DOHH2 (cell line): ENCODE data around the gene AGER.

Source experiments
- H3F3A ChIP-seq: fragments of 200-600 bp; sonication (generic), shearing (Covaris generic); 2 replicates; pipeline ENCODE4 v1.6.0; 2016; ENCODE audit warnings: antibody characterized with exemption, mild to moderate bottlenecking; ENCODE audit not compliant: control insufficient read depth, insufficient read depth
- H3K27ac ChIP-seq: fragments of 200-600 bp; sonication (generic); 2 replicates; pipeline ENCODE4 v1.5.1; 2014; ENCODE audit warnings: low read depth, mild to moderate bottlenecking, low read length, moderate library complexity
- H3K27me3 ChIP-seq: fragments of 200-600 bp; sonication (generic); 2 replicates; pipeline ENCODE4 v1.6.1; 2014; ENCODE audit warnings: mild to moderate bottlenecking, low read length, mixed read lengths; ENCODE audit not compliant: control insufficient read depth
- H3K36me3 ChIP-seq: fragments of 200-600 bp; sonication (generic); 2 replicates; pipeline ENCODE4 v1.6.1; 2014; ENCODE audit warnings: mild to moderate bottlenecking, low read length, moderate library complexity, mixed read lengths; ENCODE audit not compliant: control insufficient read depth
- H3K4me1 ChIP-seq: fragments of 200-600 bp; sonication (generic); 2 replicates; pipeline ENCODE4 v1.6.1; 2014; ENCODE audit warnings: mild to moderate bottlenecking, low read length, mixed read lengths; ENCODE audit not compliant: control insufficient read depth
- H3K4me2 ChIP-seq: fragments of 200-600 bp; sonication (generic); 2 replicates; pipeline ENCODE4 v1.6.0; 2014; ENCODE audit warnings: mild to moderate bottlenecking, low read length, moderate library complexity
- H3K4me3 ChIP-seq: fragments of 200-600 bp; sonication (generic); 2 replicates; pipeline ENCODE4 v1.5.1; 2014; ENCODE audit warnings: mild to moderate bottlenecking, low read length, mixed read lengths
- H3K79me2 ChIP-seq: fragments of 200-600 bp; sonication (generic); 2 replicates; pipeline ENCODE4 v1.6.1; 2014; ENCODE audit warnings: mild to moderate bottlenecking, low read length, mixed read lengths; ENCODE audit not compliant: control insufficient read depth
- H3K9me2 ChIP-seq: fragments of 200-600 bp; sonication (generic); replicated peaks from 2 replicates; pipeline ENCODE4 v1.6.1; 2014; ENCODE audit warnings: mild to moderate bottlenecking, low read length, mixed read lengths; ENCODE audit not compliant: control insufficient read depth
- H3K9me3 ChIP-seq: fragments of 200-600 bp; sonication (generic); 2 replicates; pipeline ENCODE4 v1.6.1; 2014; ENCODE audit warnings: antibody characterized with exemption, low read length, mixed read lengths; ENCODE audit not compliant: control insufficient read depth, insufficient read depth
- H4K20me1 ChIP-seq: fragments of 200-600 bp; sonication (generic); 2 replicates; pipeline ENCODE4 v1.6.0; 2014; ENCODE audit warnings: low read depth, mild to moderate bottlenecking, antibody characterized with exemption, low read length, moderate library complexity; ENCODE audit not compliant: control insufficient read depth, insufficient read depth
- EZH2phosphoT487 ChIP-seq: fragments of 200-600 bp; sonication (generic); IDR thresholded peaks from 2 replicates; pipeline ENCODE4 v1.6.1; 2017; ENCODE audit warnings: borderline replicate concordance, mild to moderate bottlenecking, antibody characterized with exemption, low read length, moderate library complexity, mixed read lengths
- TF ChIP-seq, protein P1 (sequence below): fragments of 200-600 bp; sonication (generic); IDR thresholded peaks from one replicate; pipeline ENCODE4 v1.5.1; 2014; ENCODE audit warnings: antibody characterized with exemption, mild to moderate bottlenecking, low read depth, low read length; ENCODE audit not compliant: poor library complexity, severe bottlenecking

The AGER gene

DNA sequence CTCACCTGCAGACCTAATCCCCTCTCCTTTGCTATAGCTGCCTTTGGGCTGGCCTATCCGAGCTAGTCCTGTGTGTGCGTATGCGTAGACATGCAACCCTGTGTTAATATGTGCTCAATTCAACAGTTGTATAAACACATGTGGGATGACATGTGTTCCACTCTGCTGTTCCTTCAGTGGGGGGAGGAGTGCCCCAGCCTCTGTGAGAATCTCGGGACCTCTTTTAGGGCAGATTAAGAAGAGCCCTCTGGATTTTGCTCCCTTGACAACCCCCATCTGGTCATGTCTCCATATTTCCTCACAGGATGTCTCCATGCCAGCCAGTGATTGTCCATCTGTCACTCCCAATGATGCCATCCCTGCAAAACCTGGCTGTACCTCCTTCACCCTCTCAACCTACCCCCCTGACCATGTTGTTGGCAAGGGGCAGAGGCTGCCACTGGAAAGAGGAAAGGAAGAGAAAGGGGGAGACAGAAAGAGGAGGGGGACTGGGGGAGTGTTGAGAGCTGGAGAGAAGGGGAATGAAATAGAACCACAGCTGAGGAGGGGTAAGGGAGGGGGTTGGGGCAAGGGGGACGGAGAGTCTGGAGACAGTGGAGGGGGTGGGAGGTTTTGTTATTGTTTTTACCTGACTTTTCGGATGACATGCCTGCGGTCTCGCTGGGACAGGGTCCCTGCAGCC is 32.7 kb downstream of the AGER start:
- Histone ChIP-seq H3K9me3 (no peaks in the 10 kb centered on the region), H3K4me2 (no peak overlapping the region), H4K20me1 (no peaks in the 10 kb centered on the region), H3K27me3 (peaks cover 10% of the 10 kb centered on the region), H3F3A (peaks cover 10% of the 10 kb centered on the region), H3K9me2 (no peaks in the 10 kb centered on the region), H3K79me2 (peaks cover 15% of the 10 kb centered on the region), H3K4me3 (no peak overlapping the region), H3K36me3 (peaks cover 9% of the 10 kb centered on the region), H3K27ac (no peak overlapping the region), H3K4me1 (peaks cover 32% of the 10 kb centered on the region)
- TF ChIP-seq, protein P1, sequence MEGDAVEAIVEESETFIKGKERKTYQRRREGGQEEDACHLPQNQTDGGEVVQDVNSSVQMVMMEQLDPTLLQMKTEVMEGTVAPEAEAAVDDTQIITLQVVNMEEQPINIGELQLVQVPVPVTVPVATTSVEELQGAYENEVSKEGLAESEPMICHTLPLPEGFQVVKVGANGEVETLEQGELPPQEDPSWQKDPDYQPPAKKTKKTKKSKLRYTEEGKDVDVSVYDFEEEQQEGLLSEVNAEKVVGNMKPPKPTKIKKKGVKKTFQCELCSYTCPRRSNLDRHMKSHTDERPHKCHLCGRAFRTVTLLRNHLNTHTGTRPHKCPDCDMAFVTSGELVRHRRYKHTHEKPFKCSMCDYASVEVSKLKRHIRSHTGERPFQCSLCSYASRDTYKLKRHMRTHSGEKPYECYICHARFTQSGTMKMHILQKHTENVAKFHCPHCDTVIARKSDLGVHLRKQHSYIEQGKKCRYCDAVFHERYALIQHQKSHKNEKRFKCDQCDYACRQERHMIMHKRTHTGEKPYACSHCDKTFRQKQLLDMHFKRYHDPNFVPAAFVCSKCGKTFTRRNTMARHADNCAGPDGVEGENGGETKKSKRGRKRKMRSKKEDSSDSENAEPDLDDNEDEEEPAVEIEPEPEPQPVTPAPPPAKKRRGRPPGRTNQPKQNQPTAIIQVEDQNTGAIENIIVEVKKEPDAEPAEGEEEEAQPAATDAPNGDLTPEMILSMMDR, result no peak
- TF ChIP-seq EZH2phosphoT487, result no peak

DNA sequence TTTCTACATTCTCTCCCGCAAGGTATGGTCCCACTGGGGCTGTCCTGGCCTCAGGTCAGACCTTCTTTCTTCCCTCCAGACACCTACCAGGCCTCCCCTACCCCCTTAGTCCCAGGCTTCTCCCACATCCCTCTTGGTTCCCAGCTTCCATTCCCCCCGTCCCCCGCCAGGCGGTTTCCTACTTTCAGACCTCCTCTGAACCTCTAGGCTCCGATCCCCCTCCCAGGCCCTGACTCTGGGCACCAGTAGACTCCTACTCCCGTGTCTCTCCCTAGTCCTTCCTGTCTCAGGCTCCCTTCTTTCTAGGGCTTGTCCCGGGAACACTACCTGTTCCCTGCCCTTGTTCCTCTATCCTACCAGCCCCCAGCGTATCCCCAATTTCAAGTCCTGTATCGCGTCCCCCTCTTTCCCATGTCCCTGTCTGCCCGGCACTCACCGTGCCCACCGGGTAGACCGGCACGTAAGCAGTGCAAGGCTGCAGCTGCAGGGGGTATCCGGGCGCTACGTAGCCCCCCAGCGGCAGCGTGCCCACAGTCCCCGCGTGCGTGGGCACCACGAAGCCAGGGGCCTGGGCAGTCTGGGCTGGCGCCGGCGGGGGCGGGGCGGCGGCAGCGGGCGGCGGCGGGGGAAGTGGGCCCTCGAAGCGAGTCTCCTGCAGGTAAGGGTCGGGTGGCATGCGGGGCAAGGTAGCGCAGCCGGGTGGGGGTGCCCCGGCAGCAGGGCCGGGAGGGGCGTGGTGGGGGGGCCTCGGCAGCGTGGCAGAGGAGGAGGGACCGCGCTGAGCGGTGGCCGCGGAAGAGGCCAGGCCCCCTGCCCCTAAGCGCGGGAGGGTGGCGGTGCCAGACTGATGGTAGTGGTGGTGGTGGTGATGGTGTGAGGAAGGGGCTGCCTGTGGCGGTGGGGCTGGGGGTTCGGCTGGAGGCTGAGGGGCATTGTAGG is 33.9 kb downstream of the AGER start:
- H3K27ac ChIP-seq, result no peak overlapping the region

DNA sequence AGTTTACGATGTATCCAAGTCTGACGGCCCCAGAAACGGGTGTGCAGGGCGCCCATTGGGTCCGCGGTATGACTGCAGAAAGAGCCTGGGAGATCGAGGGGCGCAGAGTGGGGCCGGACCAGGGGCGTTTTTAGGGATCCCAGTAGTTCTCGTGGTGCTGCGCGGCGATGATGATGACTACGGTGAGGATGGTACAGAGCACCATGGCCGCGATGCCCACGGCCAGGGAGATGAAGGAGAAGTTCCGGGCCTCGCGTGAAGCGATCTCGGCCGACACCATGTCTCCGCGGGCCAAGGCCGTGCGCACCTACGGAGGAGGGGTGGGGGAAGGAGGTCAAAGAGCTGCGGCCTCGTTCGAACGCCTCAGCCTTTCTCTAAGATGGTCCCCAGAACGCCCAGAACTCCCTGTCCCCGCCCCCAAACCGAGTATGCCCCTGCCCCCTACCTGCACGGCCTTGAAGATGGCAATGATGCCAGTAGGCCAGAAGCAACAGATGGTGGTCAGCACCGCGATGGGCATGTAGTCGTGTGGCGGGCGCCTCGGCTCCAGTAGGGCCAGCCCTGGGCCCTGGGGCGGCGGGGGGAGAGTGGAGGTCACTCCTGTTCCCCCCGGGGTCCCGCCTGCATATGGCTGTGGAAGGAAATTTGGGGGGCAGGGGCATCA is 34.8 kb downstream of the AGER start:
- TF ChIP-seq, protein P1, result no peak
- TF ChIP-seq EZH2phosphoT487, result no peak
- H3K4me2 ChIP-seq, result no peak overlapping the region
- H3K27me3 ChIP-seq, result peaks cover 12% of the 10 kb centered on the region
- H3K4me1 ChIP-seq, result peaks cover 22% of the 10 kb centered on the region
- H4K20me1 ChIP-seq, result no peaks in the 10 kb centered on the region
- no peaks in the 10 kb centered on the region for H3K9me2 ChIP-seq
- no peak overlapping the region for H3K4me3 ChIP-seq
- no peak overlapping the region for H3K27ac ChIP-seq
- H3K9me3 ChIP-seq, result no peaks in the 10 kb centered on the region
- H3K36me3 ChIP-seq, result no peaks in the 10 kb centered on the region
- no peaks in the 10 kb centered on the region for H3K79me2 ChIP-seq
- H3F3A ChIP-seq, result peaks cover 10% of the 10 kb centered on the region

More for the DNA sequence above, 33.9 kb downstream of the AGER start:
- no peak for TF ChIP-seq EZH2phosphoT487
- TF ChIP-seq, protein P1, result no peak
- H4K20me1 ChIP-seq, result no peaks in the 10 kb centered on the region
- no peaks in the 10 kb centered on the region for H3K36me3 ChIP-seq
- H3K79me2 ChIP-seq, result peaks cover 7% of the 10 kb centered on the region
- peaks cover 26% of the 10 kb centered on the region for H3K4me1 ChIP-seq
- peaks cover 10% of the 10 kb centered on the region for H3F3A ChIP-seq
- H3K9me3 ChIP-seq, result no peaks in the 10 kb centered on the region
- H3K4me3 ChIP-seq, result no peak overlapping the region
- H3K4me2 ChIP-seq, result no peak overlapping the region
- no peaks in the 10 kb centered on the region for H3K9me2 ChIP-seq
- H3K27me3 ChIP-seq, result peaks cover 12% of the 10 kb centered on the region
